Measurements from ENCODE around the gene ALG8.

DNA sequence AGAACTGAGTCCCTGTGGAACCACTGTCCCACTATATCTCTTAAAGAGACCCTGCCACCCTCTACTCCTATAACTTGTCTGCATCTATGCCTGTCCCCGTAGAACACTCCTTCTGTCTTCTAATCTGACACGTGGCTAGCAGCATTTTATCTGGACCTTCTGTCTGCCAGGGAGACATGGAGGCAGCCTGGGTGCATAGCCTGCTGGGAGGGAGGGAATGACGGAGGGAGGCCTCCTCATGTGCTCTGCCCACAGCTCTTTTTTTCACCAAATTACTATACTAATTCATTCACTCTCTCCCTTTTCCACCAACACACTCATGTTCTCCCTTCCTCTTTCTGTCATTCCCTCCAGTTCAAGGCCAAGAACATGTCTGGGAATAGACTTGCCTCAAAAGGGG, 83.3 kb downstream of the ALG8 start:
- no peak for TF ChIP-seq POLR2AphosphoS5 (IDR thresholded peaks at IDR 0.05; ENCODE audit: low read depth, low read length)
- no peak for TF ChIP-seq CTCF (IDR thresholded peaks at IDR 0.05)

All from Panc1 (cell line).